Measurements from ENCODE around the gene SCNM1.

GRCh38 chr1:151146072-151146411 lies 19.9 kb upstream of the SCNM1 start:
- TF ChIP-seq SP1 (IDR thresholded peaks at IDR 0.05) (no peak), RAD21 (IDR thresholded peaks at IDR 0.05) (no peak), CTCF (IDR thresholded peaks at IDR 0.05; ENCODE audit: low read depth, low read length, missing input control) (no peak)

All from liver (tissue), 3 donors.